Measurements from ENCODE around the gene MMAB. TPM values are rescaled to one million over a fixed set of nuclear protein-coding genes. Genes with fewer than 3 reads are reported as not detected.

The MMAB gene
- total RNA-seq, 1 donor from 2014 or later, result 43.5 TPM

DNA sequence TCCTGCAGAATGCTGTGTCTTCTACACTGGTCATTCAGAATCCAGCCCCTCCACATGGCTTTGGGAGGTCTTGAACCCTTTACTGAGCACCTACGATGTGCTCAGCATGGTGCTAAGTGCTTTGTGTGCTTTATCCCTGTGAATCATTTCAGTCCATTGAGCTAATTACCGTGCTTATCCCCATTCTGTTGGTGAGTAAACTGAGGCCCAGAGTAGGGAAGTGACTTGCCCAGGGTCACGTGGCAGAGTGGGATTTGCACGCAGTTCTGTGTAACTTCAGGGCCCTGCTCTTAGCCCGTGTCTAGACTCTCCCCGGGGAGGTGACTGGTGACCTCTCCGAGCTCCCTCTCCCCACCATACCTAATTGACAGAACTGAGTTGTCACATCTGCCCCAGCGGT is 27.7 kb upstream of the MMAB start:
- H3K9me3 ChIP-seq, result no peaks in the 10 kb centered on the region
- H3K27ac ChIP-seq, result no peak overlapping the region
- H3K36me3 ChIP-seq, result peaks cover 7% of the 10 kb centered on the region in 2 donors
- intact Hi-C loops (cut with DNase I), result no loop called here
- TF ChIP-seq, protein P1, sequence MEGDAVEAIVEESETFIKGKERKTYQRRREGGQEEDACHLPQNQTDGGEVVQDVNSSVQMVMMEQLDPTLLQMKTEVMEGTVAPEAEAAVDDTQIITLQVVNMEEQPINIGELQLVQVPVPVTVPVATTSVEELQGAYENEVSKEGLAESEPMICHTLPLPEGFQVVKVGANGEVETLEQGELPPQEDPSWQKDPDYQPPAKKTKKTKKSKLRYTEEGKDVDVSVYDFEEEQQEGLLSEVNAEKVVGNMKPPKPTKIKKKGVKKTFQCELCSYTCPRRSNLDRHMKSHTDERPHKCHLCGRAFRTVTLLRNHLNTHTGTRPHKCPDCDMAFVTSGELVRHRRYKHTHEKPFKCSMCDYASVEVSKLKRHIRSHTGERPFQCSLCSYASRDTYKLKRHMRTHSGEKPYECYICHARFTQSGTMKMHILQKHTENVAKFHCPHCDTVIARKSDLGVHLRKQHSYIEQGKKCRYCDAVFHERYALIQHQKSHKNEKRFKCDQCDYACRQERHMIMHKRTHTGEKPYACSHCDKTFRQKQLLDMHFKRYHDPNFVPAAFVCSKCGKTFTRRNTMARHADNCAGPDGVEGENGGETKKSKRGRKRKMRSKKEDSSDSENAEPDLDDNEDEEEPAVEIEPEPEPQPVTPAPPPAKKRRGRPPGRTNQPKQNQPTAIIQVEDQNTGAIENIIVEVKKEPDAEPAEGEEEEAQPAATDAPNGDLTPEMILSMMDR (IDR thresholded peaks at IDR 0.05), result no peak
- H3K27me3 ChIP-seq, result no peaks in the 10 kb centered on the region
- H3K4me3 ChIP-seq, result no peak overlapping the region
- H3K4me1 ChIP-seq, result peaks cover 0 to 4% of the 10 kb centered on the region in 2 donors
- DNase-seq (ENCODE audit: low spot score in 2 of 2), result no peak

DNA sequence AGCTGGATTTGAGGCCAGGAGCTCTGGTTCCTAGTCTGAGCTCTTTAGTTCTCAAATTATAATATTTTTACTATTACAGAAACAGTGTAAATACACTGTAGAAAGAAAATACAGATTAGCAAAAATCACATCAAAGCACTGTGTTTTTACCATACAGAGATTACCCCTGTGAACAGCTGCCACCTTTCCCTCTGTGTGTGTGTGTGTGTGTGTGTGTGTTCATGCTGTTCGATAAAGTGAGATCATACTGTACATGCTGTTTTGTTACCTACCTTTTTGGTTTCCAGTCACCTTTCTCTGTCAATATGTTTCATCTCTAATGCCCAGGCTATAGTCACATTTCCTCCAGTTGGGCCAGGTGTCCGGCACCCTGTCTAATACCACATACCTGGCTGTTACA is 27.2 kb upstream of the MMAB start:
- no peaks in the 10 kb centered on the region for H3K9me3 ChIP-seq
- peaks cover 7 to 10% of the 10 kb centered on the region in 2 donors for H3K36me3 ChIP-seq
- no peak overlapping the region for H3K4me3 ChIP-seq
- no peaks in the 10 kb centered on the region for H3K27me3 ChIP-seq
- TF ChIP-seq, protein P1 (IDR thresholded peaks at IDR 0.05), result no peak
- H3K27ac ChIP-seq, result no peak overlapping the region
- peaks cover 0 to 4% of the 10 kb centered on the region in 2 donors for H3K4me1 ChIP-seq
- intact Hi-C loops (cut with DNase I), result no loop called here
- DNase-seq (ENCODE audit: low spot score in 2 of 2), result no peak

DNA sequence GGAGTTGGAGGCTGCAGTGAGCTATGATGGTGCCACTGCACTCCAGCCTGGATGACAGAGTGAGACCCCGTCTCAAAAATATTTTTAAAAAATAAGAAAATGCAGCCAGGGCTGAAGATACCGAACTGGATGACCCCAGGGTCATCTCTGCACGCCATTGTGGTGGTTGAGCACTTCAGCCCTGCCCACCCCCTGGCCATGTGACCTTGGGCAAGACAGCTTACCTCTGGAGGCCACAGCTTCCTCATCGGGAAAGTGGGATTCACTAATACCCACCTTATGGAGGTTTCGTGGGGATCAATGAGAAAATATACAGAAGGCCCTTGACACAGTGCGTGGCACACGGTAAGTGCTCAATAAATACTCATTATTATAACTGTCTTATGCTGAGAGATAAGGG is 25.8 kb upstream of the MMAB start:
- no peaks in the 10 kb centered on the region for H3K9me3 ChIP-seq
- no peak overlapping the region for H3K4me3 ChIP-seq
- intact Hi-C loops (cut with DNase I), result no loop called here
- H3K36me3 ChIP-seq, result peaks cover 7 to 19% of the 10 kb centered on the region in 2 donors
- TF ChIP-seq, protein P1 (IDR thresholded peaks at IDR 0.05), result no peak
- DNase-seq (ENCODE audit: low spot score in 2 of 2), result no peak
- H3K27me3 ChIP-seq, result no peaks in the 10 kb centered on the region
- peaks cover 0 to 4% of the 10 kb centered on the region in 2 donors for H3K4me1 ChIP-seq
- no peak overlapping the region for H3K27ac ChIP-seq

DNA sequence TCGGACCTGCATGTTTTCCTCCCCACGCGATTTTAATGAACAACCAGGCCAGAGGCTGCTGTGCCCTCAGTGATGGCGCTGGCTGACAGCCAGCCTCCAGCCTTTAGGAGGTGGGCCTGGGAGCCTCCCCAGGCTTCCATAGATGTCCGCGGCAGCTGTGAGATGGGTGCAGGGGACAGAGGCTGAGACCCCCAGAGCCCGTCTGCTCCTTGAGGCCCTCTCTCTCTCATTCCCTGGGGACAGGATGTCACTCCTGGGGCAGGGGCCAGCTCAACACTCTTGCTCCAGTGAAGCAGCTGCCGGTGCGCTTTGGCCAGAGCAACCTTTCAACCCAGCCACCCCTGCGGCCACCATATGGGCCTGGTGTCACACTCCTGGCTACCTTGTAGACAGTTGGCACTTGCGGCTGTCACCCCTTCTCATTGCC is 25.1 kb upstream of the MMAB start:
- no peaks in the 10 kb centered on the region for H3K27me3 ChIP-seq
- intact Hi-C loops (cut with DNase I), result no loop called here

DNA sequence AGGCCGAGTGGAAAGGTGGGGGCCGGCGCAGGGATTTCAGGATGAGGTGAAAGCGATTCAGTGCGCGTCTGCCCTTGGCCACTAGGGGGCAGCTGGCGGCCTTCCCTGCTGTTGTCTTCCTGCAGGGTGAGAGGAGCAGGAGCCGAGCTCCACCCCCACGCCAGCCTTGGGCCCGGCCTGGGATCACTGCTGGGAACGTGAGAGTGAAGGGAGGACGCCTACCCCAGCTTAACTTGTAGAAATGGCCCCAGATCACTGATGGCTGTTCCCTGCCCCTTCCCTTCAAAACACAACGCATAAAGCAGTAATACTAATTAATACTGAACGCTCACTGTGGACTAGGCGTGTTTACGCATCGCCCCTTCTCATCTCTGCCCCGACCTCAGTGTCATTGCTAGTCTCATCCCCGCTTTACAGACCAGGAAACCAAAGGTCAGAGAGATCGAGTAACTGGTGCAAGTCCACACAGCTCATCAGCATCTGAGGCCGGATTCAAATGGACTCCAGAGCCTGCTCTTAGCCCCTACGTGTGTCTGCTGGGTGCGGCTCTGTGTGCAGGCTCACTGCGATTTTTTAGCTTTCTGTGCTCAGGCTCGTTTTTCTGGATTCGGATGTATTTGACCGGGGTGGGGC is 24.6 kb upstream of the MMAB start:
- peak; percentile 17 to 87 for DNase-seq (ENCODE audit: low spot score in 2 of 2)
- Histone ChIP-seq H3K27ac (no peak overlapping the region), H3K36me3 (peaks cover 7 to 26% of the 10 kb centered on the region in 2 donors), H3K27me3 (no peaks in the 10 kb centered on the region), H3K4me3 (no peak overlapping the region), H3K4me1 (peaks cover 0 to 4% of the 10 kb centered on the region in 2 donors), H3K9me3 (no peaks in the 10 kb centered on the region)
- TF ChIP-seq, protein P1 (IDR thresholded peaks at IDR 0.05), result peak; percentile 89 to 91 (median 91)
- intact Hi-C loops (cut with DNase I), result loop anchor here (1.0 kb wide), 2 partner anchors 177 to 283 kb away; no protein-coding TSS in a partner anchor

More for the DNA sequence above, 25.1 kb upstream of the MMAB start:
- Histone ChIP-seq H3K36me3 (peaks cover 7 to 20% of the 10 kb centered on the region in 2 donors), H3K4me1 (peaks cover 0 to 4% of the 10 kb centered on the region in 2 donors), H3K27ac (no peak overlapping the region), H3K4me3 (no peak overlapping the region), H3K9me3 (no peaks in the 10 kb centered on the region)
- DNase-seq (ENCODE audit: low spot score in 2 of 2), result no peak
- TF ChIP-seq, protein P1 (IDR thresholded peaks at IDR 0.05), result no peak

Data from ascending aorta (tissue), 2 donors.